Activated B cell treated with CpG ODN at 0.5 μM for 24 hours (primary cell): Measurements from ENCODE around the gene FUT1. TPM values are rescaled to one million over a fixed set of nuclear protein-coding genes. Genes with fewer than 3 reads are reported as not detected.

Source experiments
- ATAC-seq: fragments of 200-7000 bp; cut with Tn5 transposase; one replicate; pipeline ENCODE4 v1.10.0; 2021; ENCODE audit warnings: low read depth, mild to moderate bottlenecking, moderate library complexity
- CTCF ChIA-PET: fragments of 350-600 bp; sonication (Branson Sonifier 250); formaldehyde crosslinking; loops from one replicate; lab custom pipeline; 2021; ENCODE audit warnings: antibody characterized with exemption; lab: Charles Lee
- POLR2A ChIA-PET: fragments of 350-600 bp; sonication (Branson Sonifier 250); formaldehyde crosslinking; loops from one replicate; lab custom pipeline; 2021; ENCODE audit warnings: antibody characterized with exemption; lab: Charles Lee
- DNase-seq: peaks from one replicate; pipeline ENCODE4 v3.0.0; 2022
- H3K27ac Mint-ChIP-seq: one replicate; pipeline ENCODE4 v1.8.0; 2020; ENCODE audit warnings: mixed read lengths
- H3K27me3 Mint-ChIP-seq: one replicate; pipeline ENCODE4 v1.8.0; 2021; ENCODE audit warnings: mixed read lengths
- H3K36me3 Mint-ChIP-seq: one replicate; pipeline ENCODE4 v1.8.0; 2021; ENCODE audit warnings: low read depth, mixed read lengths
- H3K4me1 Mint-ChIP-seq: one replicate; pipeline ENCODE4 v1.8.0; 2021; ENCODE audit warnings: mixed read lengths
- H3K4me3 Mint-ChIP-seq: one replicate; pipeline ENCODE4 v1.8.0; 2020; ENCODE audit warnings: mild to moderate bottlenecking, mixed read lengths
- H3K9me3 Mint-ChIP-seq: one replicate; pipeline ENCODE4 v1.8.0; 2020; ENCODE audit warnings: mixed read lengths
- CTCF ChIP-seq: fragments of 200-600 bp; IDR thresholded peaks from one replicate; pipeline ENCODE4 v1.8.0; 2022; ENCODE audit warnings: antibody characterized with exemption, mild to moderate bottlenecking
- intact Hi-C: fragments of 100-400 bp; cut with micrococcal nuclease; formaldehyde crosslinking; loops from one replicate; pipeline ENCODE4 v1.15.1; 2024
- total RNA-seq: library from RNA; stranded (reverse); gene quantifications from 2 replicates; pipeline ENCODE4 v1.2.3, GENCODE V29; 2022

The FUT1 gene
- total RNA-seq, 1 donor from 2014 or later: not detected

- intact Hi-C loops: loop anchor here (10.0 kb wide), 1 partner anchor 728 kb away; the partner anchor contains the start of genes ALDH16A1 and PIH1D1
- ATAC-seq (peak; percentile 35), DNase-seq (no peak)
- H3K36me3 Mint-ChIP-seq: peaks cover 8% of the 10 kb centered on the region
- H3K4me3 Mint-ChIP-seq: no peak overlapping the region
- H3K27me3 Mint-ChIP-seq: no peaks in the 10 kb centered on the region
- H3K9me3 Mint-ChIP-seq: peaks cover 13% of the 10 kb centered on the region
- ChIA-PET POLR2A (interaction anchor here (0.6 to 1.1 kb wide), 3 partner anchors 11 to 235 kb away, joined by 3 to 5 read pairs (median 4); no protein-coding TSS in a partner anchor), CTCF (interaction anchor here (1.3 kb wide), 1 partner anchor 244 kb away, joined by 3 read pairs; no protein-coding TSS in a partner anchor)
- peak overlapping the region; percentile 64 for H3K27ac Mint-ChIP-seq
- H3K4me1 Mint-ChIP-seq: peaks cover 23% of the 10 kb centered on the region
- TF ChIP-seq CTCF: no peak
These were observed 25.9 kb downstream of the FUT1 start for GRCh38 chr19:48726556-48726955.

GRCh38 chr19:48724796-48725753, 27.4 kb downstream of the FUT1 start:
- DNase-seq: no peak
- no peak for TF ChIP-seq CTCF
- no peaks in the 10 kb centered on the region for H3K27me3 Mint-ChIP-seq
- H3K4me1 Mint-ChIP-seq: peaks cover 34% of the 10 kb centered on the region
- H3K36me3 Mint-ChIP-seq: peaks cover 11% of the 10 kb centered on the region
- peaks cover 13% of the 10 kb centered on the region for H3K9me3 Mint-ChIP-seq
- peak overlapping the region; percentile 79 for H3K27ac Mint-ChIP-seq
- ChIA-PET POLR2A (interaction anchor here (0.6 to 2.4 kb wide), 7 partner anchors 9 to 361 kb away, joined by 3 to 13 read pairs (median 4); partner anchors contain the start of genes HSD17B14, RUVBL2, SYNGR4 and TMEM143), CTCF (interaction anchor here (1.0 to 2.2 kb wide), 3 partner anchors 7 to 246 kb away, joined by 3 to 5 read pairs (median 3); no protein-coding TSS in a partner anchor)
- peak overlapping the region; percentile 64 for H3K4me3 Mint-ChIP-seq
- intact Hi-C loops: loop anchor here (1.0 to 10.0 kb wide), 2 partner anchors 11 to 730 kb away; partner anchors contain the start of genes ALDH16A1 and PIH1D1
- ATAC-seq: peak; percentile 50

- peaks cover 11% of the 10 kb centered on the region for H3K36me3 Mint-ChIP-seq
- TF ChIP-seq CTCF: no peak
- H3K27ac Mint-ChIP-seq: no peak overlapping the region
- intact Hi-C loops: loop anchor here (10.0 kb wide), 1 partner anchor 733 kb away; the partner anchor contains the start of genes ALDH16A1 and PIH1D1
- peaks cover 30% of the 10 kb centered on the region for H3K4me1 Mint-ChIP-seq
- H3K4me3 Mint-ChIP-seq: no peak overlapping the region
- DNase-seq (no peak), ATAC-seq (no peak)
- ChIA-PET CTCF (no interaction called here), POLR2A (interaction anchor here (0.7 to 2.0 kb wide), 2 partner anchors 16 to 1591 kb away, joined by 6 to 8 read pairs; partner anchors contain the start of gene SAE1)
- no peaks in the 10 kb centered on the region for H3K27me3 Mint-ChIP-seq
- peaks cover 11% of the 10 kb centered on the region for H3K9me3 Mint-ChIP-seq
These were observed 30.2 kb downstream of the FUT1 start for GRCh38 chr19:48722196-48722708.

GRCh38 chr19:48720613-48721296, 31.7 kb downstream of the FUT1 start:
- H3K4me3 Mint-ChIP-seq: peak overlapping the region; percentile 95
- H3K27me3 Mint-ChIP-seq: no peaks in the 10 kb centered on the region
- TF ChIP-seq CTCF: no peak
- ChIA-PET CTCF (no interaction called here), POLR2A (interaction anchor here (0.5 to 2.0 kb wide), 7 partner anchors 15 to 1088 kb away, joined by 3 to 10 read pairs (median 4); partner anchors contain the start of genes RPL18 and SPHK2)
- peaks cover 6% of the 10 kb centered on the region for H3K36me3 Mint-ChIP-seq
- DNase-seq (peak; percentile 81), ATAC-seq (peak; percentile 86)
- peaks cover 24% of the 10 kb centered on the region for H3K4me1 Mint-ChIP-seq
- peaks cover 6% of the 10 kb centered on the region for H3K9me3 Mint-ChIP-seq
- intact Hi-C loops: loop anchor here (1.0 to 10.0 kb wide), 4 partner anchors 18 to 1156 kb away; partner anchors contain the start of genes AKT1S1, ALDH16A1, PIH1D1 and RPL18
- peak overlapping the region; percentile 92 for H3K27ac Mint-ChIP-seq
